H9 (cell line): Measurements from ENCODE around the gene FAM3B. TPM values are rescaled to one million over a fixed set of nuclear protein-coding genes. Genes with fewer than 3 reads are reported as not detected.

Experiments used
- DNase-seq: peaks from one replicate; pipeline ENCODE4 v3.0.0-alpha.2; 2017
- H2AFZ ChIP-seq: one replicate; pipeline ENCODE4 v1.6.1; 2013; ENCODE audit warnings: mild to moderate bottlenecking, low read length, control low read depth, moderate library complexity
- H2AK5ac ChIP-seq: 2 replicates; pipeline ENCODE4 v1.6.1; 2013; ENCODE audit warnings: low read length, control low read depth, mixed read lengths; ENCODE audit not compliant: insufficient read length
- H2BK120ac ChIP-seq: one replicate; pipeline ENCODE4 v1.6.1; 2013; ENCODE audit warnings: low read depth, mild to moderate bottlenecking, low read length, control low read depth, inconsistent platforms; ENCODE audit not compliant: poor library complexity, severe bottlenecking
- H2BK12ac ChIP-seq: 2 replicates; pipeline ENCODE4 v1.6.1; 2013; ENCODE audit warnings: low read length, control low read depth, mixed read lengths, low read depth; ENCODE audit not compliant: insufficient read length
- H2BK15ac ChIP-seq: 2 replicates; pipeline ENCODE4 v1.6.1; 2013; ENCODE audit warnings: low read depth, low read length, control low read depth
- H2BK20ac ChIP-seq: one replicate; pipeline ENCODE4 v1.6.1; 2013; ENCODE audit warnings: low read depth, mild to moderate bottlenecking, low read length, control low read depth, inconsistent platforms; ENCODE audit not compliant: poor library complexity, severe bottlenecking
- H2BK5ac ChIP-seq: 2 replicates; pipeline ENCODE4 v1.6.1; 2013; ENCODE audit warnings: low read length, control low read depth, mixed read lengths; ENCODE audit not compliant: insufficient read length
- H3K14ac ChIP-seq: 2 replicates; pipeline ENCODE4 v1.6.1; 2013; ENCODE audit warnings: low read length, control low read depth; ENCODE audit not compliant: insufficient read depth
- H3K18ac ChIP-seq: 2 replicates; pipeline ENCODE4 v1.6.1; 2013; ENCODE audit warnings: low read depth, mild to moderate bottlenecking, mixed read lengths, low read length, control low read depth; ENCODE audit not compliant: insufficient read length
- H3K23ac ChIP-seq: 2 replicates; pipeline ENCODE4 v1.6.1; 2013; ENCODE audit warnings: low read length, control low read depth, mixed read lengths, low read depth; ENCODE audit not compliant: insufficient read length
- H3K23me2 ChIP-seq: 2 replicates; pipeline ENCODE4 v1.6.1; 2013; ENCODE audit warnings: low read depth, mild to moderate bottlenecking, mixed read lengths, low read length, control low read depth; ENCODE audit not compliant: insufficient read length, poor library complexity, severe bottlenecking
- H3K27ac ChIP-seq: 2 replicates; pipeline ENCODE4 v1.5.1; 2013; ENCODE audit warnings: low read length, control low read depth, mixed read lengths, low read depth; ENCODE audit not compliant: insufficient read length
- H3K27me3 ChIP-seq: 2 replicates; pipeline ENCODE4 v1.6.1; 2013; ENCODE audit warnings: low read length, control low read depth, inconsistent platforms; ENCODE audit not compliant: insufficient read depth
- H3K4ac ChIP-seq: 2 replicates; pipeline ENCODE4 v1.6.1; 2013; ENCODE audit warnings: low read depth, mild to moderate bottlenecking, control low read depth, inconsistent platforms, low read length, moderate library complexity
- H3K4me1 ChIP-seq: 2 replicates; pipeline ENCODE4 v1.6.1; 2013; ENCODE audit warnings: low read length, control low read depth, inconsistent platforms; ENCODE audit not compliant: insufficient read depth
- H3K4me2 ChIP-seq: 2 replicates; pipeline ENCODE4 v1.6.1; 2013; ENCODE audit warnings: low read length, control low read depth, mixed read lengths; ENCODE audit not compliant: insufficient read length, insufficient read depth
- H3K56ac ChIP-seq: 2 replicates; pipeline ENCODE4 v1.6.1; 2013; ENCODE audit warnings: low read depth, mild to moderate bottlenecking, mixed read lengths, low read length, control low read depth; ENCODE audit not compliant: insufficient read length
- H3K79me1 ChIP-seq: 2 replicates; pipeline ENCODE4 v1.6.1; 2013; ENCODE audit warnings: low read depth, mild to moderate bottlenecking, moderate library complexity, low read length, control low read depth, inconsistent platforms; ENCODE audit not compliant: insufficient read depth, poor library complexity, severe bottlenecking
- H3K79me2 ChIP-seq: 2 replicates; pipeline ENCODE4 v1.6.1; 2013; ENCODE audit warnings: low read length, control low read depth, inconsistent platforms; ENCODE audit not compliant: insufficient read depth
- H3K9ac ChIP-seq: 2 replicates; pipeline ENCODE4 v1.6.1; 2013; ENCODE audit warnings: low read length, control low read depth, mixed read lengths; ENCODE audit not compliant: insufficient read length; ENCODE audit errors: extremely low read depth
- H3K9me3 ChIP-seq: one replicate; pipeline ENCODE4 v1.6.1; 2013; ENCODE audit warnings: low read depth, low read length, inconsistent platforms; ENCODE audit not compliant: control insufficient read depth
- H3T11ph ChIP-seq: one replicate; pipeline ENCODE4 v1.6.1; 2013; ENCODE audit warnings: mild to moderate bottlenecking, low read length, control low read depth, inconsistent platforms
- H4K20me1 ChIP-seq: one replicate; pipeline ENCODE4 v1.6.1; 2013; ENCODE audit not compliant: control insufficient read depth, insufficient read length, insufficient read depth
- H4K5ac ChIP-seq: 2 replicates; pipeline ENCODE4 v1.6.1; 2013; ENCODE audit warnings: low read depth, mild to moderate bottlenecking, mixed read lengths, low read length, control low read depth; ENCODE audit not compliant: insufficient read length
- H4K8ac ChIP-seq: replicated peaks from 2 replicates; pipeline ENCODE4 v1.6.1; 2013; ENCODE audit warnings: low read length, control low read depth, mixed read lengths, low read depth; ENCODE audit not compliant: insufficient read length
- H4K91ac ChIP-seq: 2 replicates; pipeline ENCODE4 v1.6.1; 2013; ENCODE audit warnings: low read depth, mild to moderate bottlenecking, moderate library complexity, mixed read lengths, low read length, control low read depth; ENCODE audit not compliant: insufficient read length
- H3K27ac Mint-ChIP-seq, 3 experiments: 2 replicates in 2 of 3; 3 replicates in 1 of 3; pipeline ENCODE4 v1.8.0; 2020 to 2021; ENCODE audit warnings: mixed read lengths in 3 of 3, mild to moderate bottlenecking in 1 of 3, moderate library complexity in 1 of 3
- H3K27me3 Mint-ChIP-seq: 2 replicates; pipeline ENCODE4 v1.8.0; 2021; ENCODE audit warnings: low read depth, mild to moderate bottlenecking, moderate library complexity, mixed read lengths
- H3K36me3 Mint-ChIP-seq, 3 experiments: 2 replicates in 2 of 3; 3 replicates in 1 of 3; pipeline ENCODE4 v1.8.0; 2020 to 2021; ENCODE audit warnings: low read depth in 3 of 3, mixed read lengths in 3 of 3; ENCODE audit not compliant: insufficient read depth in 1 of 3
- H3K4me1 Mint-ChIP-seq, 2 experiments: 2 replicates each; pipeline ENCODE4 v1.8.0; 2020; ENCODE audit warnings: mixed read lengths in 2 of 2
- H3K4me3 Mint-ChIP-seq, 2 experiments: 2 replicates in 1 of 2; 3 replicates in 1 of 2; pipeline ENCODE4 v1.8.0; 2020 to 2021; ENCODE audit warnings: mild to moderate bottlenecking in 2 of 2, mixed read lengths in 2 of 2, moderate library complexity in 1 of 2
- H3K9me3 Mint-ChIP-seq, 2 experiments: 2 replicates in 1 of 2; 3 replicates in 1 of 2; pipeline ENCODE4 v1.8.0; 2020; ENCODE audit warnings: mild to moderate bottlenecking in 2 of 2, mixed read lengths in 2 of 2, moderate library complexity in 1 of 2
- WGBS: extraction: QIAGEN DNeasy Blood & Tissue Kit; methylation state at CpG from one replicate; pipeline ENCODE4 v1.1.7; 2013; ENCODE audit warnings: missing lambda C conversion rate, low lambda C conversion rate, mixed read lengths; ENCODE audit not compliant: insufficient read length; ENCODE audit errors: extremely low coverage; 5-methylcytosine and 5-hydroxymethylcytosine counted together
- total RNA-seq: library from RNA; stranded (reverse); gene quantifications from 2 replicates; pipeline ENCODE4 v1.2.1, GENCODE V29; 2021
- TF ChIP-seq, protein P1 (sequence below): fragments of 200-600 bp; sonication (generic); conservative IDR thresholded peaks from 3 replicates; pipeline ENCODE4 v1.8.0; 2021; ENCODE audit warnings: antibody characterized with exemption, mild to moderate bottlenecking

The FAM3B gene
- total RNA-seq, 1 experiment from 2014 or later = 5.0 TPM

GRCh38 chr21:41405321-41405720, 88.7 kb downstream of the FAM3B start:
- Histone ChIP-seq H3K23me2 (no peaks in the 10 kb centered on the region), H2AFZ (no peak overlapping the region), H3K14ac (no peak overlapping the region), H2BK20ac (no peak overlapping the region), H3K4me1 (no peaks in the 10 kb centered on the region), H2BK15ac (no peak overlapping the region), H3K9ac (no peak overlapping the region), H4K91ac (no peak overlapping the region), H2AK5ac (no peak overlapping the region), H3K56ac (no peak overlapping the region), H3K9me3 (no peaks in the 10 kb centered on the region), H3K79me2 (no peaks in the 10 kb centered on the region), H2BK5ac (no peak overlapping the region), H3K23ac (no peak overlapping the region), H4K20me1 (no peaks in the 10 kb centered on the region), H3K4me2 (no peak overlapping the region), H3T11ph (no peak overlapping the region), H3K18ac (no peak overlapping the region), H3K27me3 (no peaks in the 10 kb centered on the region), H2BK12ac (no peak overlapping the region), H3K79me1 (no peaks in the 10 kb centered on the region), H3K4ac (no peak overlapping the region), H2BK120ac (no peak overlapping the region), H3K27ac (no peak overlapping the region), H4K5ac (no peak overlapping the region), H4K8ac (no peak overlapping the region)
- peak; percentile 2 for DNase-seq
- H3K27ac Mint-ChIP-seq = no peak overlapping the region
- H3K4me1 Mint-ChIP-seq = no peaks in the 10 kb centered on the region; a peak in 2 of 4 replicates
- peaks cover 6% of the 10 kb centered on the region for H3K27me3 Mint-ChIP-seq
- H3K36me3 Mint-ChIP-seq = peaks cover 0 to 7% (median 0%) of the 10 kb centered on the region in 3 experiments; a peak in 1 of 7 replicates
- no peaks in the 10 kb centered on the region; a peak in 1 of 5 replicates for H3K9me3 Mint-ChIP-seq
- no peak overlapping the region for H3K4me3 Mint-ChIP-seq
- TF ChIP-seq, protein P1, sequence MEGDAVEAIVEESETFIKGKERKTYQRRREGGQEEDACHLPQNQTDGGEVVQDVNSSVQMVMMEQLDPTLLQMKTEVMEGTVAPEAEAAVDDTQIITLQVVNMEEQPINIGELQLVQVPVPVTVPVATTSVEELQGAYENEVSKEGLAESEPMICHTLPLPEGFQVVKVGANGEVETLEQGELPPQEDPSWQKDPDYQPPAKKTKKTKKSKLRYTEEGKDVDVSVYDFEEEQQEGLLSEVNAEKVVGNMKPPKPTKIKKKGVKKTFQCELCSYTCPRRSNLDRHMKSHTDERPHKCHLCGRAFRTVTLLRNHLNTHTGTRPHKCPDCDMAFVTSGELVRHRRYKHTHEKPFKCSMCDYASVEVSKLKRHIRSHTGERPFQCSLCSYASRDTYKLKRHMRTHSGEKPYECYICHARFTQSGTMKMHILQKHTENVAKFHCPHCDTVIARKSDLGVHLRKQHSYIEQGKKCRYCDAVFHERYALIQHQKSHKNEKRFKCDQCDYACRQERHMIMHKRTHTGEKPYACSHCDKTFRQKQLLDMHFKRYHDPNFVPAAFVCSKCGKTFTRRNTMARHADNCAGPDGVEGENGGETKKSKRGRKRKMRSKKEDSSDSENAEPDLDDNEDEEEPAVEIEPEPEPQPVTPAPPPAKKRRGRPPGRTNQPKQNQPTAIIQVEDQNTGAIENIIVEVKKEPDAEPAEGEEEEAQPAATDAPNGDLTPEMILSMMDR = no peak
- no CpG with 5 or more reads among the region's 4 CpGs for WGBS
